WTC11 (cell line): Measurements from ENCODE around the gene KANK3. TPM values are rescaled to one million over a fixed set of nuclear protein-coding genes. Genes with fewer than 3 reads are reported as not detected.

Experiments
- ATAC-seq: fragments of 200-7000 bp; cut with Tn5 transposase; 2 replicates; pipeline ENCODE4 v1.10.0; 2021; ENCODE audit warnings: mild to moderate bottlenecking, moderate library complexity
- CTCF ChIA-PET: fragments of 300-600 bp; sonication (Branson Sonifier 250); formaldehyde crosslinking; loops from one replicate; lab custom pipeline; 2021; ENCODE audit warnings: antibody characterized with exemption; lab: Charles Lee
- POLR2A ChIA-PET: fragments of 350-600 bp; sonication (Branson Sonifier 250); formaldehyde crosslinking; loops from one replicate; lab custom pipeline; 2021; ENCODE audit warnings: antibody characterized with exemption; lab: Charles Lee
- DNase-seq: peaks from one replicate; pipeline ENCODE4 v3.0.0; 2021; ENCODE audit warnings: low spot score
- H3K27ac Mint-ChIP-seq: 2 replicates; pipeline ENCODE4 v1.8.0; 2021; ENCODE audit warnings: mixed read lengths
- H3K27me3 Mint-ChIP-seq: 2 replicates; pipeline ENCODE4 v1.8.0; 2021; ENCODE audit warnings: low read depth, mild to moderate bottlenecking, moderate library complexity, mixed read lengths
- H3K36me3 Mint-ChIP-seq: 2 replicates; pipeline ENCODE4 v1.8.0; 2021; ENCODE audit warnings: mixed read lengths
- H3K4me1 Mint-ChIP-seq: 2 replicates; pipeline ENCODE4 v1.8.0; 2022; ENCODE audit warnings: mixed read lengths
- H3K4me3 Mint-ChIP-seq: 2 replicates; pipeline ENCODE4 v1.8.0; 2021; ENCODE audit warnings: mild to moderate bottlenecking, moderate library complexity, mixed read lengths
- H3K9me3 Mint-ChIP-seq: 2 replicates; pipeline ENCODE4 v1.8.0; 2021; ENCODE audit warnings: mixed read lengths
- ATF3 ChIP-seq: sonication (generic); formaldehyde crosslinking; conservative IDR thresholded peaks from 2 replicates; pipeline ENCODE4 v1.8.1; 2022; ENCODE audit warnings: mild to moderate bottlenecking, missing genetic modification reagents
- ATF6 ChIP-seq: sonication (generic); formaldehyde crosslinking; IDR thresholded peaks from 2 replicates; pipeline ENCODE4 v1.8.1; 2023; ENCODE audit warnings: mild to moderate bottlenecking, missing genetic modification reagents
- E2F1 ChIP-seq: sonication (generic); formaldehyde crosslinking; IDR thresholded peaks from 2 replicates; pipeline ENCODE4 v1.8.0; 2022; ENCODE audit warnings: mild to moderate bottlenecking, missing genetic modification reagents
- FOXK1 ChIP-seq: sonication (generic); formaldehyde crosslinking; IDR thresholded peaks from 2 replicates; pipeline ENCODE4 v1.8.0; 2022; ENCODE audit warnings: mild to moderate bottlenecking, moderate library complexity, missing genetic modification reagents
- FOXP4 ChIP-seq: sonication (generic); formaldehyde crosslinking; IDR thresholded peaks from 2 replicates; pipeline ENCODE4 v1.8.0; 2022; ENCODE audit warnings: mild to moderate bottlenecking, missing genetic modification reagents
- GABPB1 ChIP-seq: sonication (generic); formaldehyde crosslinking; IDR thresholded peaks from 2 replicates; pipeline ENCODE4 v1.8.1; 2023; ENCODE audit warnings: mild to moderate bottlenecking, missing genetic modification reagents
- IRF2 ChIP-seq: sonication (generic); formaldehyde crosslinking; IDR thresholded peaks from 2 replicates; pipeline ENCODE4 v1.8.0; 2022; ENCODE audit warnings: low read depth, missing genetic modification reagents, borderline replicate concordance
- NFYB ChIP-seq: sonication (generic); formaldehyde crosslinking; conservative IDR thresholded peaks from 2 replicates; pipeline ENCODE4 v1.8.0; 2022; ENCODE audit warnings: low read depth, missing genetic modification reagents
- NR1H2 ChIP-seq: sonication (generic); formaldehyde crosslinking; IDR thresholded peaks from 2 replicates; pipeline ENCODE4 v1.9.0; 2021; ENCODE audit warnings: mild to moderate bottlenecking, moderate library complexity, missing genetic modification reagents
- RORB ChIP-seq: fragments of 250-450 bp; sonication (Bioruptor Pico); IDR thresholded peaks from 2 replicates; pipeline ENCODE4 v1.9.0; 2021; ENCODE audit warnings: mild to moderate bottlenecking
- TCF7 ChIP-seq: sonication (generic); formaldehyde crosslinking; IDR thresholded peaks from 2 replicates; pipeline ENCODE4 v1.8.0; 2022; ENCODE audit warnings: mild to moderate bottlenecking, low read depth, missing genetic modification reagents, moderate library complexity
- ZBTB21 ChIP-seq: sonication (generic); formaldehyde crosslinking; IDR thresholded peaks from 2 replicates; pipeline ENCODE4 v1.8.1; 2023; ENCODE audit warnings: mild to moderate bottlenecking, missing genetic modification reagents, borderline replicate concordance
- ZNF121 ChIP-seq: sonication (generic); formaldehyde crosslinking; IDR thresholded peaks from 2 replicates; pipeline ENCODE4 v1.8.0; 2023; ENCODE audit warnings: missing genetic modification reagents
- ZNF396 ChIP-seq: fragments of 250-450 bp; sonication (Bioruptor Pico); IDR thresholded peaks from 2 replicates; pipeline ENCODE4 v1.8.0; 2021; ENCODE audit warnings: mild to moderate bottlenecking, moderate library complexity, borderline replicate concordance
- total RNA-seq: library from RNA; stranded (reverse); gene quantifications from 3 replicates; pipeline ENCODE4 v1.2.3, GENCODE V29; 2021

The KANK3 gene
- total RNA-seq, 1 experiment from 2014 or later, result 8.0 TPM

- peaks cover 20% of the 10 kb centered on the region for H3K36me3 Mint-ChIP-seq
- H3K4me1 Mint-ChIP-seq, result peaks cover 22% of the 10 kb centered on the region
- POLR2A ChIA-PET, result interaction anchor here (0.6 to 0.7 kb wide), 3 partner anchors 61 to 1637 kb away, joined by 3 to 5 read pairs (median 4); no protein-coding TSS in a partner anchor
- CTCF ChIA-PET, result no interaction called here
- no peak for DNase-seq
- H3K27me3 Mint-ChIP-seq, result no peaks in the 10 kb centered on the region
- no peak overlapping the region for H3K27ac Mint-ChIP-seq
- no peak overlapping the region; the same call in 1 of the 2 replicates for H3K4me3 Mint-ChIP-seq
- no peak for ATAC-seq
- TF ChIP-seq TCF7 (CRISPR knock-in tag) (no peak), ATF3 (CRISPR knock-in tag) (no peak), RORB (no peak), ATF6 (no peak), FOXK1 (CRISPR knock-in tag) (no peak), ZNF396 (no peak)
- TF ChIP-seq, all 79 proteins: peak for 0
- peaks cover 21% of the 10 kb centered on the region for H3K9me3 Mint-ChIP-seq
These were observed 45.5 kb upstream of the KANK3 start for GRCh38 chr19:8388612-8388958.

- DNase-seq (no peak), ATAC-seq (no peak)
- peaks cover 21% of the 10 kb centered on the region for H3K9me3 Mint-ChIP-seq
- peaks cover 20% of the 10 kb centered on the region for H3K36me3 Mint-ChIP-seq
- peak overlapping the region; percentile 45 for H3K4me3 Mint-ChIP-seq
- no peaks in the 10 kb centered on the region for H3K27me3 Mint-ChIP-seq
- peaks cover 20% of the 10 kb centered on the region for H3K4me1 Mint-ChIP-seq
- H3K27ac Mint-ChIP-seq, result peak overlapping the region; percentile 76
- POLR2A ChIA-PET, result interaction anchor here (0.6 kb wide), 1 partner anchor 1636 kb away, joined by 3 read pairs; no protein-coding TSS in a partner anchor
- TF ChIP-seq GABPB1 (peak; percentile 90), ZNF121 (CRISPR knock-in tag) (no peak), ZNF396 (no peak)
- TF ChIP-seq, all 79 proteins: peak for 1
- CTCF ChIA-PET, result no interaction called here
These were observed 44.9 kb upstream of the KANK3 start for GRCh38 chr19:8387688-8388611.

- peaks cover 20% of the 10 kb centered on the region for H3K36me3 Mint-ChIP-seq
- DNase-seq (no peak), ATAC-seq (no peak)
- TF ChIP-seq FOXK1 (CRISPR knock-in tag), result no peak
- no peak for TF ChIP-seq NFYB
- no peak for TF ChIP-seq ZBTB21 (CRISPR knock-in tag)
- no peak for TF ChIP-seq FOXP4
- TF ChIP-seq IRF2, result no peak
- TF ChIP-seq NR1H2 (CRISPR knock-in tag), result no peak
- no peak for TF ChIP-seq E2F1
- CTCF ChIA-PET, result interaction anchor here (0.9 kb wide), 1 partner anchor 26 kb away, joined by 3 read pairs; the partner anchor contains the start of gene MARCHF2
- no peak overlapping the region for H3K4me3 Mint-ChIP-seq
- H3K27ac Mint-ChIP-seq, result peak overlapping the region; percentile 50; the same call in 1 of the 2 replicates
- no peaks in the 10 kb centered on the region for H3K27me3 Mint-ChIP-seq
- H3K4me1 Mint-ChIP-seq, result peaks cover 19% of the 10 kb centered on the region
- POLR2A ChIA-PET, result no interaction called here
- H3K9me3 Mint-ChIP-seq, result peaks cover 21% of the 10 kb centered on the region
These were observed 43.9 kb upstream of the KANK3 start for GRCh38 chr19:8386990-8387389.
